ENCODE measurements around the gene TSPEAR.
A peak's percentile ranks its signal among the peaks of the same experiment; 100 is the strongest.

TSPEAR gene

DNA sequence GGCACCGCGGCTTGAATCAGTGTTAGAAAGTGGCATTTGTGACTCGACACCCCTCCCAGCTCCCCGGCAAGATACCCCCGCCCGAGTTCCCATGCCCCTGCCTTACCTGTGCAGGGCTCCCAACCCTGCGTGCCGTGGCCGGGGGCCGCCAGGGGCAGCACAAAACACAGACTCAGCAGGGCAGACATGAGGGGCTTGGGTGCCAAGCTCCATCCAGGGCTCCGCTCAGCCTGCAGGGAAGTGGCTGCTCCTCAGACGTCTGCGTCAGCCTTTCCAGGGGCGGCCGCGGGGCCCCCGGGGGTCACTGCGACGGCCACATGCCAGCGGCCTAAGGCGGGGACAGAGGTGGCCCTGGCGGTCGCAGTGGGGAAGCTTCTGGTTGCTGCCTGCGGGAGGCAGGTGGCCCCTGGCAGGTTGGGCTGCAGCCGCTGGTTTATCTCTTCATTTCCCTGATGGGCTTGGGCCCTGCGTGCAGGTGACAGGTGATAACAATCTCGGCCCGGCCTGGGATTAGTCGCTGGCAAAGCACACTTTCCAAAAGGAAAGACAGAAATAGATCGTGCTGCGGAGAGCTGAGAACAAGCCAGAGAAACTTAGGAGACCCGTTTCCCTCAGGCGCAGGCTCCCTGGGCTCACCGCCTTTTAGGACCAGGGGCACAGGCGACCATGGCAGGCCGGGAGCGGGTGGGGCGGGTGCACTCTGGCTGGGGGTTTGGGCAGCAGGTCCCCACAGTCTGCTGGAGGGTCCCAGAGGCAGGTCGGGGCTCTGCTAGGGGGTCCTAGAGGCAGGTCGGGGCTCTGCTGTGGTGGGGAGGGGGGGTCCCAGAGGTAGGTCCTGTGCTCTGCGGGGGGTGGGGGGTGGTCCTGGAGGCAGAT, at the start of gene TSPEAR:
TSS of gene TSPEAR (minus strand) at position 246 of the 876 bp plus-strand sequence. CDS start at position 188, 58 bp downstream.
- no peak for DNase-seq

DNA sequence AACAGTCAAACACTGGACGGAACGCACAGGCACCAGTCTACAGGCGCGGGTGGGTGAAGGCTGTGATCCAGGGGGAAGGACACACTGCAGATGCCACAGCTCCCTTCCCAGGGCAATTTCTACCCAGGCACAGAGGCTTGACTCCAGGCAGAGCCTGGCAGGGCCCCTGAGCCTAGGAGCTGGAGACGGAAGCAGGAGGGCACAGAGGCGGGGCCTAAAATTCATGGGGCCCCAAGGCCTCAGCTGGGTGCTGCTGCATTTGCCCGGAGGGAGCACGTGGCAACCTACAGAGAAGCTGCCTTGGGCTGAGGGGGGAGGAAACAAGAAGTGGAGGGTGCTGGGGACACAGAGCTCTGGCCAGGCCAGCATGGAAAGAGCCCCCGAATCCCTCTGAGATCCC, 49.0 kb upstream of the TSPEAR start:
- DNase-seq: no peak

DNA sequence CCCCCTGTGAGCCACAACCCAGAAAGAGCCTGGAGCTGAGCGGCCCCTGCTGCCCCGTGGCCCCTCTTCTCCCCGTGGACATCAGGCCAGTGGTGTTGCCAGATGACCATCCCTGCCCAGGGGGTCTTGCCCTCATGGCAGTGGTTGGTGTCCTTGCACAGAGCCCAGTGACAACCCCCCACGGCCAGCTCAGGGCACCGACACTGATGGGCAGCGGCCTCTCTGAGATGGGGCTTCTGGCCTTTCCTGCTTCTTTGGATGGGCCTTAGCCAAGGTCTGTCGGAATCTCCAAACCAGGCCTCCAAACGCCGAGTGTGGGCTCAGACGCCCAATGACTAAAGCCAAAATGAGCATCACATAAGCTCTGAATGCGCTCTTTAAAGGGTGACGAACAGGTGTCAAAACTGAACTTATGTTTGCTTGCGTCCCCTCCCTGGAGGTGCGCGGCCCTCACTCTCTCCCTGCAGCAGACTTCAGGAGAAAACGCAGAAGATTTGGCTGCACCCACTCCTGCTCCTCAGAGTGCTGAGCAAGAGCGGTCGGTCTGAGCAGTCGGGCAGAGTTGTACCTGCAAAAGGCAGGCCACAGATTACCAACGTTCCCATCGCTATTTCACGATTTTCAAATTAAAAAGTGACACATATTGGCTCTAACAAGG, 48.4 kb upstream of the TSPEAR start:
- DNase-seq: no peak

DNA sequence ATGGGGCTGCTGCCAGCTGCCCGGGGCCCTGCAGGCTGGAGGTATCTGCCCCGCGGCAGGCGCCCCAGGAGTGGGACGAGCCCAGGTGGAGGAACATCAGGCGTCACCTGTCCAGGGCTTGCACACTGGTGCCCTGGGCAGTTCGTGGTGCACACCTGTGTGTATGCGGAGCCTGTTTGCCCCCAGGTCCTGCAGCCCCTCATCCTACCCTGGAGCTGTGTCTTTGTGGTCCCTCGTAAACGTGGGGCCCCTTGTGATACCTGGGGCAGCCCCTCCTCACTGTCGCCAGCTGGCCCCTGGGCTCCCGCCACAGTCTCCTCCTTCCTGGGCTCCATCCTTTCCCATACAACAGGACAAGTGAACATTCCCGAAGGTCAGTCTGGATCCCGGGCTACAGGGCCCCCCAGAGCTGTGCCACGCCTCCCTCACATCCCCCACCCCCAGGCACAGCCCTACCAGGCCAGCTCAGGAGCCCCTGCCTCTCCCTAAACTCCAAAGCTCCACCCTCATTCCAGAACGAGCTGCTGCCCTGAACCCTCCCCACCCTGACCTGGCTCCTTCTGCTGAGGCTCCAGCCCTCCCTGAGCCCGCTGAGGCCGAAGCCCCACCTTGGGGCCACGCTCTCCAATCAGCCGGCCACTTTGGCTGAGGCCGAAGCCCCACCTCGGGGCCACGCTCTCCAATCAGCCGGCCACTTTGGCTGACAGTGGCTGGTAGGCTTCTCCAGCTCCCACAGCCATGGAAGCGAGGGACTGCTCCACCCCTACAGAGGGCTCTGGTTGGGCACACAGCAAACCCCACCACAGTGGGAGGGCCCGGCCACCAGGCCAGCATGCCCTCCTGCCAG, 47.6 kb upstream of the TSPEAR start:
- DNase-seq: no peak

DNA sequence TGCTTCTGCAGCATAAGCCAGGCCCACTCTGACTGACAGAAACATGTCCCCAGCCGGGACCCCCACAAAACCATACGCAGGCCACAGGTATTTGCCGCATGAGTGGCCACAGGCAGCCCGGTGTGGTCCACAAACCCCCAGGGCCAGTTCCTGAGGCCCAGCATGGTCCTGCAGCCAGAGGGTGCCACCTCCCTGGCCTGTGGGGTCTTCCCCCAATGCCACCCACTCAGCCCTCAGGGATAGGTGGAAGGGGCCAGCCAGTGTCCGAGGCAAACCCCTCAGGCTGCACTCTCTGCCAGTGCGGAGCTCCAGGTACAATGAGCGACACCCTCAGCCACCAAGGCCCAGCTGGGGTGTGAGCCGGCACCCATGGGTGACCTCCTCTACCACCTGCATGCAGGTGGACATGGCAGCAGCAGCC, 46.8 kb upstream of the TSPEAR start:
- DNase-seq: no peak

- DNase-seq: no peak
Measured at GRCh38 chr21:44757731-44758130, 46.4 kb upstream of the TSPEAR start.

- DNase-seq: no peak
Measured at GRCh38 chr21:44756423-44757185, 45.2 kb upstream of the TSPEAR start.

- peak in 1 of 2 donors; percentile 32 for DNase-seq
Measured at GRCh38 chr21:44755227-44755626, 43.9 kb upstream of the TSPEAR start.

GRCh38 chr21:44753357-44753756, 42.0 kb upstream of the TSPEAR start:
- no peak for DNase-seq

DNA sequence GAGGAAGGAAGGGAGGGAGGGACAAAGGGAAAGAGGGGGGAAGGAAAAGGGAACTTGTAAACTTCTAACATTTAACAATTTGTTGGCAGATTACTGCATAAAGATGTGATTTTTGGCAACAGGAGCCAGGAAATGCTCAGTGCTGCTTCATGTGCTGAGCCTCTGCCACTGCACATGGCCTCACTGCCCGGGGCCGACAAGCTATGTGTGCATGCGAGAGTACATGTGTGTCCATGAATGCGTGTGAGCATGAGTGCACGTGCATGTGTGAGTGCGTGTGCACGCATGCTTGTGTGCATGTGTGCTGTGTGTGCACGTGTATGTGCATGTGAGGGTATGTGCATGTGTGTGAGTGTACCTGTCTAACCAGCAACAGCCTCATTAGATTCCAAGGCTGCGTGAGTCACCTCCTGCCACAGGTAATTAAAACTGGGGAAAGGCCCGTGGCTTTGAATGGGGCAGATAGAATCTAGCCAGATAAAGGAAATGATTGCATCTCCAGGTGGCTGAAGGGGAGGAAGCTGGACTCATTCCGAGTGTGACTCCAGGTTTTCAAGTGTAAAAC, 41.4 kb upstream of the TSPEAR start:
- DNase-seq: no peak

GRCh38 chr21:44751799-44752636, 40.6 kb upstream of the TSPEAR start:
- no peak for DNase-seq

DNA sequence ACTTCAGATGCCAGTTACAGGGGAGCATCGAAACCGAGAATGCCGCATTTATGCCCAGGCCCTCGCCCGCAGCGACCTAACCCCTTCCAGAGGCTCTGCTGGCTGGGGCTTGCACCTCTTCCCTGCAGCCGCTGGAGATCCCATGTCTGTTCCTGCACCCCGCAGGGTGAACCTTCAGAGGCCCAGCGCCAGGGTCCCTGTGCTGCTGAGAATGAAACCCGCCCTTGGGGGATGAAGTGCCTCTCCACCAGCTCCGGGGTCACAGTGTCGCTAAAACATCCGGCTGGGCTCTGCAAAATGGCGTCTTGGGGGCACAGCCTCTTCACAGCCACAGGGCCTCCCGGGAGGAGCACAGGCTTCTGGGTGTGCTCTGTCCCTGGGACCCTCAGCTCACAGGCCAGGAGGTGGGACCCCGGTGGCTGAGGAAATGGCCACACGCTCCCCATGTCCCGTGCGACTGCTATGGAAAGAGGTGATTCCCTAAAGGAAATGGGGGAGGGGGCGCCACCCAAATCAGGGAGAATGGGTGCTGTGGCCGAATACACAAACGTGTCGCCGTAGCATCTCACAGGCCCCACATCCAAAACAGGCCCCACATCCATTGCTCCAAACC, 39.9 kb upstream of the TSPEAR start:
- DNase-seq: no peak

- DNase-seq: no peak
Measured at GRCh38 chr21:44750675-44751025, 39.3 kb upstream of the TSPEAR start.

- no peak for DNase-seq
Measured at GRCh38 chr21:44749759-44750674, 38.6 kb upstream of the TSPEAR start.

DNA sequence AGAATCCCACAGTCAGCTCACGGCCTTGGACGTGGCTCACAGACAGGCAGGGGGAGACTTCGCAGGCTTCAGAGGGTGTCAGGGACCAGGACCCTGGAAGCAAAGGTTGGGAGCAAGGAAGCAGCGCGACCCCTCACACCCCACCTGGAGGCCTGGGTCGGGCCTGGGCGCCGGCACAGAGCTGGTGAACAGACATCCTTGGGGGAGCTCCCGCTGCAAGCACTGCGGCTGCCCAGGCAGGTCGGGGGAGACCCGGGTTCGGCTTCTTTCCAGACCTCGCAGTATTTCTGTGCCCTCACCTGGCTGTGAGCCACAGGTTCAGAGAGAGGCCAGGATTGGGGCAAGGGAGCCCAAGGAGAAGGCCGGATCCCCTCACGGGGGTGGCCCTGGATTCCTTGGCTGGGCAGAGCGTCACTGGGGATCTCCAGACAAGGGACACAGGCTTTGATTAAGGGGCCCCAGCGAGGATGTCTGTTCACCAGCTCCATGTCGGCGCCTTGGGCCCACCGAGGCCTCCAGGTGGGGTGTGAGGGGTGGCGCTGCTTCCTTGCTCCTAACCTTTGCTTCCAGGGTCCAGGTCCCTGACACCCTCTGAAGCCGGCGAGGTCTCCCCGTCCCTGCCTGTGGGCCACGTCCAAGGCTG, 37.9 kb upstream of the TSPEAR start:
- DNase-seq: no peak

DNA sequence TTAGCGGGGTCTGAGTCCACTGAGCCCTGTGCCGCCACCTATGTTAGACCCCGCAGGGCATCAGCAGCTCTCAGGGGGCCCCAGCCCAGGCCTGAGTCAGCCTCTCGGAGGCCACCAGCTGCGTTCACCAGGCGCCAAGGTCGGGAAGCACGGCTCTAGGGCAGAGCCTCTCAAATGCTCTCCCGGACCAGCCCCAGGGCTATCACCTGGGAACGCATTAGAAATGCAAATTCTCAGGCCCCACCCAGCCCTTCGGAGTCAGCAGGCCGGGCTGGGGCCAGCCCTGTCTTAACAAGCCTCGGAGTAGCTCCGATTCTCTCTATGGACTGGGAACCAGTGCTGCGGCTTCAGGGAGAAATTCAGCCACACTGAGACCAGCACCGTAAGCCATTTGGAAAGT, 37.2 kb upstream of the TSPEAR start:
- DNase-seq: no peak

GRCh38 chr21:44742418-44743153, 31.2 kb upstream of the TSPEAR start:
- DNase-seq: no peak

DNA sequence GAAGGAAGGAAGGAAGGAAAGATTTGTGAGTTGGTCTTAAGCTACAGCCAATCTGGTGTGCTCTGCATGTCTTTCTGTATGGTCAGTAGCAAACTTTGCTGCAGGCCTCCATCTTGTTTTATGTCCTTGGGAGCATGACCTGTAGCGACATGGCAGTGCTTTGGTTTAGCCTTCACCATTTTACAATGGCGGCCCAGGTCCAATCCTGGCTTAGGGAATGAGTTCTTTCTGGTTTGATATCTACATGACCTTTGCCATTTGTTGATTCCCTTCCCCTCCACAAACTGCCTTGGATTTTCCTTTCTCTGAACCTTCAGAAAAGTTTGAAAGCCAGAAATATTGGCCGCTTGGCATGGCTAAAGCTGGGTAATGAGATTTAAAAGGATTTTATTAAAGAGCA, 30.5 kb upstream of the TSPEAR start:
- no peak for DNase-seq

DNA sequence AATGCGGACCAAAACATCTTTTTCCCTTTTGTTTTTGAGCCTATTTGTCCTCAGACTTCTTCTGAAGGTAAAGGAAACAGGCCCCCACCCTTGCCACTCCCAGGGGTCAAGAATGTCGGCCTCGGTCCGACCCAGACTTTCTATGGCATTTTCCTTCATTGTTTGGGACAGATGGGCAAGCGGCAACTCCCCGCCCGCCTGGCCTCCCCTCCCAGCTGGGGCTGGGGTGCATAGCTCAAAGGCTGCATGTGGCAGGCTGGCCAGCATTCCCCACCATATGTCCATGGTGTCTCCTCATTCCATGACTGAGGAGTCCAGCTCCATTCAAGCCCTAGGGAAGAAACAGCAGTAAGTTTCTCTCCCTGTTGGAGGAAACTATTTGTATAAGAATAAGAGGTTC, 29.4 kb upstream of the TSPEAR start:
- DNase-seq: no peak
